Thyroid gland (tissue), 4 donors: ENCODE measurements around the gene NOM1. TPM values are rescaled to one million over a fixed set of nuclear protein-coding genes. Genes with fewer than 3 reads are reported as not detected.
"Not testable (repeated sequence)": the region's sequence is repeated elsewhere in the genome, so short reads cannot be mapped to it uniquely, and the experiment has no call there.

Experiments used
- DNase-seq, 2 donors: peaks; one replicate each; pipeline ENCODE4 v3.0.0-alpha.2; 2019
- H3K27ac ChIP-seq, 3 donors: fragments of 200-600 bp; sonication (generic); 1 replicate in 2 of 3; 2 replicates in 1 of 3; pipeline ENCODE4 v1.5.1; 2016 to 2019; ENCODE audit warnings: mild to moderate bottlenecking in 1 of 3, moderate library complexity in 1 of 3
- H3K27me3 ChIP-seq: fragments of 200-600 bp; sonication (generic); one replicate; pipeline ENCODE4 v1.5.1; 2019
- H3K36me3 ChIP-seq, 2 donors: fragments of 200-600 bp; sonication (generic); one replicate each; pipeline ENCODE4 v1.5.1; 2016 to 2019
- H3K4me1 ChIP-seq, 2 donors: fragments of 200-600 bp; sonication (generic); one replicate each; pipeline ENCODE4 v1.5.1; 2017 to 2019
- H3K4me3 ChIP-seq, 3 donors: fragments of 200-600 bp; sonication (generic); replicated peaks in 1 of 3; 1 replicate in 2 of 3; 2 replicates in 1 of 3; pipeline ENCODE4 v1.5.1; 2016; ENCODE audit warnings: mild to moderate bottlenecking in 1 of 3
- H3K9me3 ChIP-seq: fragments of 200-600 bp; sonication (generic); one replicate; pipeline ENCODE4 v1.5.1; 2017
- CTCF ChIP-seq, 6 experiments: fragments of 200-600 bp in 3 of 6; fragments of 450-650 bp in 3 of 6; sonication (generic) in 3 of 6; IDR thresholded peaks; one replicate each; pipeline ENCODE4 v1.5.1; 2016 to 2019; ENCODE audit warnings: antibody characterized with exemption in 6 of 6, mild to moderate bottlenecking in 2 of 6, inconsistent platforms in 1 of 6, moderate library complexity in 1 of 6
- POLR2A ChIP-seq, 2 donors: fragments of 450-650 bp; IDR thresholded peaks; one replicate each; pipeline ENCODE4 v1.6.1; 2017; ENCODE audit warnings: antibody characterized with exemption in 2 of 2, mild to moderate bottlenecking in 2 of 2, moderate library complexity in 1 of 2
- WGBS, 2 donors: methylation state at CpG; one replicate each; pipeline ENCODE4 v1.1.5; 2017; 5-methylcytosine and 5-hydroxymethylcytosine counted together
- intact Hi-C: fragments of 100-400 bp; cut with DNase I; formaldehyde crosslinking; loops from one replicate; pipeline ENCODE4 v1.15.1; 2023
- total RNA-seq, 4 donors: library from RNA; depleted of rRNA; stranded (reverse); fragments of >200 nt; gene quantifications; one replicate each; pipeline ENCODE4 v1.2.3, GENCODE V29; 2016

The NOM1 gene
- total RNA-seq, 4 donors from 2014 or later, result 11.2 to 25.7 (median 16.8) TPM

GRCh38 chr7:156907656-156908055 lies 41.9 kb upstream of the NOM1 start:
- H3K27ac ChIP-seq, result no peak overlapping the region
- WGBS, 2 donors, result 68 to 69% methylated on average over 4 of the region's 4 CpGs
- H3K36me3 ChIP-seq, result no peaks in the 10 kb centered on the region
- no peak for DNase-seq
- peaks cover 0 to 13% of the 10 kb centered on the region in 2 donors for H3K4me1 ChIP-seq
- H3K4me3 ChIP-seq, result no peak overlapping the region
- H3K9me3 ChIP-seq, result no peaks in the 10 kb centered on the region
- H3K27me3 ChIP-seq, result no peaks in the 10 kb centered on the region
- TF ChIP-seq POLR2A (IDR thresholded peaks at IDR 0.05) (no peak), CTCF (IDR thresholded peaks at IDR 0.05) (no peak)
- intact Hi-C loops, result no loop called here

GRCh38 chr7:156909574-156910252 lies 39.8 kb upstream of the NOM1 start:
- 87 to 94% methylated on average over 3 of the region's 3 CpGs for WGBS, 2 donors
- intact Hi-C loops, H3K27ac ChIP-seq, H3K4me3 ChIP-seq, H3K27me3 ChIP-seq, H3K9me3 ChIP-seq, DNase-seq, H3K36me3 ChIP-seq: not testable (repeated sequence)
- H3K4me1 ChIP-seq, result peaks cover 0 to 13% of the 10 kb centered on the region in 2 donors

- WGBS, 2 donors, result 69 to 80% methylated on average over 1 of the region's 1 CpG
- H3K27ac ChIP-seq, result no peak overlapping the region
- no peaks in the 10 kb centered on the region for H3K4me1 ChIP-seq
- TF ChIP-seq POLR2A (IDR thresholded peaks at IDR 0.05) (no peak), CTCF (IDR thresholded peaks at IDR 0.05) (no peak)
- intact Hi-C loops, result no loop called here
- no peaks in the 10 kb centered on the region for H3K27me3 ChIP-seq
- no peaks in the 10 kb centered on the region for H3K9me3 ChIP-seq
- no peak for DNase-seq
- H3K4me3 ChIP-seq, result no peak overlapping the region
- no peaks in the 10 kb centered on the region for H3K36me3 ChIP-seq
These were observed 30.9 kb upstream of the NOM1 start for GRCh38 chr7:156918635-156919034.

- H3K4me1 ChIP-seq, result no peaks in the 10 kb centered on the region
- H3K4me3 ChIP-seq, result no peak overlapping the region
- H3K27me3 ChIP-seq, result no peaks in the 10 kb centered on the region
- 79% methylated on average over 16 to 19 of the region's 19 CpGs for WGBS, 2 donors
- no peak for TF ChIP-seq CTCF (IDR thresholded peaks at IDR 0.05)
- TF ChIP-seq POLR2A (IDR thresholded peaks at IDR 0.05), result no peak
- DNase-seq, result no peak
- H3K36me3 ChIP-seq, result no peaks in the 10 kb centered on the region
- intact Hi-C loops, result no loop called here
- H3K9me3 ChIP-seq, result no peaks in the 10 kb centered on the region
- H3K27ac ChIP-seq, result no peak overlapping the region
These were observed 30.3 kb upstream of the NOM1 start for GRCh38 chr7:156919132-156919713.

GRCh38 chr7:156920076-156920475 lies 29.4 kb upstream of the NOM1 start:
- H3K4me1 ChIP-seq, result no peaks in the 10 kb centered on the region
- DNase-seq, result no peak
- intact Hi-C loops, result no loop called here
- H3K4me3 ChIP-seq, result no peak overlapping the region
- no peaks in the 10 kb centered on the region for H3K9me3 ChIP-seq
- no peaks in the 10 kb centered on the region for H3K36me3 ChIP-seq
- WGBS, 2 donors, result 78 to 82% methylated on average over 5 of the region's 5 CpGs
- H3K27me3 ChIP-seq, result no peaks in the 10 kb centered on the region
- no peak overlapping the region for H3K27ac ChIP-seq
- no peak for TF ChIP-seq POLR2A (IDR thresholded peaks at IDR 0.05)
- no peak for TF ChIP-seq CTCF (IDR thresholded peaks at IDR 0.05)

GRCh38 chr7:156920487-156921373 lies 28.8 kb upstream of the NOM1 start:
- H3K4me3 ChIP-seq, H3K36me3 ChIP-seq, DNase-seq, H3K27me3 ChIP-seq, H3K9me3 ChIP-seq, H3K27ac ChIP-seq, H3K4me1 ChIP-seq, intact Hi-C loops: not testable (repeated sequence)
- WGBS, 2 donors, result 84 to 89% methylated on average over 24 of the region's 24 CpGs

- H3K27me3 ChIP-seq, H3K9me3 ChIP-seq, intact Hi-C loops, H3K36me3 ChIP-seq, DNase-seq, H3K4me3 ChIP-seq, H3K27ac ChIP-seq, H3K4me1 ChIP-seq: not testable (repeated sequence)
- 66 to 88% methylated on average over 6 of the region's 6 CpGs for WGBS, 2 donors
These were observed 27.2 kb upstream of the NOM1 start for GRCh38 chr7:156922304-156922703.

GRCh38 chr7:156925821-156926220 lies 23.7 kb upstream of the NOM1 start:
- H3K4me1 ChIP-seq, H3K36me3 ChIP-seq, H3K9me3 ChIP-seq, H3K27me3 ChIP-seq, H3K4me3 ChIP-seq, intact Hi-C loops, H3K27ac ChIP-seq, DNase-seq: not testable (repeated sequence)
- WGBS, 2 donors, result 89 to 90% methylated on average over 4 of the region's 12 CpGs
